ENCODE measurements around the gene NTMT2.

NTMT2 gene

DNA sequence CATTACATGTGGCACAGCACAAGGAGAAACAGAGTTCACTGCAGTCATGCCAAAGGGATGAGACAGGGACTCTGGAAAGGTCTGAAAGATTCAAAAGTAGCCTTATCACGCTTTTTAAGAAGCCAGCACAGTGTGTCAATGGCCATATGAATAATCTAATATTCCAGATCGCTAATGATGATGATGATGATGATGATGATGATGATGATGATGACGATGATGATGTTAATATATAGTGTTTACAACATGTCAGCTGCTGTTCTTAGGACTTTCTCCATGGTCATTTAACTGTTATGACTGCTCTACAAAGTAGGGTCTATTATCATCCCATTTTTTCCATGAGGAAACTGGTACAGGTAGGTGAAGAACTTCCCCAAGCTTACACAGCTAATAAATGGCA lies 64.4 kb downstream of the NTMT2 start:
- DNase-seq (ENCODE audit: low spot score): no peak

DNA sequence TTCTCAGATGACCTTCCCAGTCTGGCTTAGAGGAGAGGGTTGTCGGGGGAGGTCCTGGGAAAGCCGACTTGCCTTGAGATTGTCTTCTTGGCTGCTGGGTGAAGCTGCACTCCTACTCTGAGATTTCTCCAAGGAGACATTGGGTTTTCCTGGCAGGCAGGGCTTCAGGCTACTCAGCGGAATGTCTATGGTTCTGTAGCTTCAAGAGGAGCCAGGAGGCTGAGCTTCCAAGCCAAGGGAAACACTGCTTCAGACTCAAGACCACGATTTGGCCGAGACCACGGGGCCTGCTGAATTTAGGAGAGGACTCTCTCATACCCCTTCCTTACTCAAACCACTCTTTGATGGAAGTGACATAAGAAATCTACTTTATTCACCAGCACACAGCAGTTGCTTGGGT lies 67.8 kb downstream of the NTMT2 start:
- no peak for DNase-seq (ENCODE audit: low spot score)

DNA sequence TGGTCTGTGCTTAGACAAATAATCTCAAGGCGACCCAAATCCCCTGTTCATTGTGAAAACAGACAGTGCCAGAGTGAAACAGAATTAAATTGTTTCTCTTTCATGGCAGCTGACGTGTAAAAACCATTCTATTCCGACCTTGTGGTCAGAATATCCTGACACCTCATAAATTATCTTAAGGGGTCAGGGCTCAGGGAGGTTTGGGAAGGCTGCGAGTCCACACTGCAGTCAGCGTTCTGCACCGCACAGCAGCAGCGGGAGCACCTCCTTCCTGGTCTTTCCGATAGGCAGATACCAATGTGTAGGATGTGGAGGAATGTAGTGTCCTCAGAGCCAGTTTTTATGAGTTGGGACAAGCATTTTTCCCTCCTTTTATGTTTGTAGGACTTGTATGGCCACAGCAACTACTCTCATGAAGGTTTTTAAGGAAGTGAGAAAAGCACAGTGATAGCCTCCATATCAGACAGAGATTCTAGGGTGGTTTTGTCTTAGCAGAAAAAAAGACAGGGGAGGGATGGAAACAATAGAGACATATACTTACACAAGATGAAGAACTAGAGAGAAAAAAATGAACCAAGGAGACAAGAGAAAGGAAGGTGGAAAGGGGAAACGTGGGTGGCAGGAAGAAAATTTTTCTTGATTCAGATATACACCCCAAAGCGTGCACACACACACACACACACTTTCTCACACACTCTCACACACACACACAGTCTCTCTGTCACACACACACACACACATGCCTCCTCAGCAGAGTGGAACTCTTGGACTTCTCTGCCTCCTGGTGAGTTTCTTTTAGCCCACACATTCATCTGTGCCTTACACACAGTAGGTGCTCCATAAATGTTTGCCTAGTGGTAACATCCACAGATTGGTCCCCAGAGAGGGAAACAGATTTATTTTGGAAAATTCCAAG lies 68.6 kb downstream of the NTMT2 start:
- DNase-seq (ENCODE audit: low spot score): no peak

DNA sequence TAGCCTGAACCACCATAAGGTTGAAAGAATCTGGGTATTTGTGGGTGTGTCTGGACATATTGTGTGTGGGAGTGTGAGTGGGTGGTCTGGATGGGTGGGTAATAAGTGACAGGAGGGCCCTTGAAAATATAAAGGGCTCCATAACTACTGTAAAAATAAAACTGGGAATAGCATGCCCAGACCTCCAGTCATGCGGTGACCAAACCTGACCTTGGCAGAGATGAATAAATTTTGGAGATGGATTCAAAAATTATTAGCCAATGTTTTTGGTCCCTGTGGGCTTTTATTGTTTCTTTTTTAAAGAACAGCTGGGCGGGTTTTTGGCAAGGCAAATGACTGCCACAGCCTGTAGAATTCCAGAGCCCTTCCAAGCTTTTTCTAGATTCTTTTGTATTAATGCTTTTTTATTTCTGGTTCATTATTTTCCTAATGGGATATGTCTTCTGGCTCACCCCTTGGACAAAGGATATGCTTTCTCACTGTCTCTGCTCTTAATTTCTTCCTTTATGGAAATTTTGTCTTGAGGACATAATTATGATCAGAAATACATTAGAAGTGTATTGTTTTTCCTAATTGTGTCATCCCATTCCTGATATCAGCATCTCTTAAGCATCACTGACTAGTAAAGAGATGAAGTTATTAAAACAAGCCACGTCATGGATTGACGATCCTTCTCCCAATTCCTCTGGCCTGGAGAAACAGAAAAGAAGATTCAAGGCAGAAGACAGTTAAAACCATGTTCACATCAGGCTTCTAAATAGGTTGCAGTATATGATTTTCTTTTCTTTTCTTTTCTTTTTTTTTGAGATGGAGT lies 69.5 kb downstream of the NTMT2 start:
- no peak for DNase-seq (ENCODE audit: low spot score)

GRCh38 chr1:170217517-170218256 lies 71.9 kb downstream of the NTMT2 start:
- DNase-seq (ENCODE audit: low spot score): no peak

- DNase-seq (ENCODE audit: low spot score): no peak
These were observed 72.5 kb downstream of the NTMT2 start for GRCh38 chr1:170218257-170218650.

Measured in SW480 (cell line).